ENCODE data around the gene FMN2.

DNA sequence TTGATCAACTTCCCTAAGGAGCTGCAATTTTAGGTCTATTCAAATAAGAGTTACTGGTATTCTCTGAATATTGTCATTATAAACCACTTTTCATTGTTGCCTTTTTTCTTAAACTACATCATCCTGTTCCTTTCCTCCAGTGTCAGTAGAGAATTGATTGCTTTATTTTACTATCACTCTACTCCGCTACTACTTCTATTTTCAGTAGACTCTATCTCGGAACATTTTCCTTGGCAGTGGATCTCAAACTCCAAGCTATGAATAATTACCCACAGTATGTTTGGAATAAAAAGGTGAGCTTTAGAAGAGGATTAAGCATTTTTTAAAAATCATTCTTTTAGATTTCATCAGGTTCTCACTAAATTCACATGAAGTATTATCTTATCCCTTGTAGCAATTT is 295.4 kb downstream of the FMN2 start:
- TF ChIP-seq EP300 (IDR thresholded peaks at IDR 0.05) (no peak), CTCF (IDR thresholded peaks at IDR 0.05) (no peak), POLR2A (IDR thresholded peaks at IDR 0.05) (no peak)
